Measurements from ENCODE around the gene FAM47E.

The FAM47E gene

GRCh38 chr4:76301775-76302162 is 50.2 kb downstream of the FAM47E start:
- DNase-seq (ENCODE audit: low read depth in 2 of 2) = no peak

GRCh38 chr4:76302826-76303438 is 51.4 kb downstream of the FAM47E start:
- DNase-seq (ENCODE audit: low read depth in 2 of 2) = no peak

DNA sequence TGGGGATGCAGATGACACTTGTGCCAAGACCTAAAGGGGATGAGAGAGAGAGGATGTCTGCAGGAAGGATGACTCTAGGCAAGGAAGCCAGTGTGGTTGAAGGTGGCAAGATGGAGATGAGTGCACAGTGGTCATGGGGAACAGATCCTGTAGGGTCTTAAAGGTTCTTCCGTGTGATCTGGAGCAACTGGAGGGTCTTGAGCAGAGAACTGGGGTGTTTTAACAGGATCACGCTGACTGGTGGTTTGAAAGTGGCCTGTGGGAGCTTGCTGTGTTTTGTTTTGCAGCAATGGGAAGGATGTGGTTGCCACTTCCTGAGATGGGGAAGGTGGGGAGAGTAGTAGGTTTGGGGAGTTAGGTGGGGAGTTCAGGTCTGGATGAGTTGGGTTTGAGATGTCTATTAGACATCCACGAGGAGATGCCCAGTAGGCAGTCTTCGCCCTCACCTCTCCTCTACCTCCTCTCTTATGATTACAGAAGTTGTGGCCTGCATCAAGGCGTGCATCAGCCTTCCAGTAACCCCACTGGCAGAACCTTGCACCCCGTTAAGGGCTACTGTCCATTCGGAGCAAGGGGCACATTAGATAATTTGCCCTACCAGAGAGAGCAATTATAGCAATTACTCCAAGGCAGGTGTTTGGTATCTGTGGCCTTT is 53.6 kb downstream of the FAM47E start:
- DNase-seq (ENCODE audit: low read depth in 2 of 2) = no peak

DNA sequence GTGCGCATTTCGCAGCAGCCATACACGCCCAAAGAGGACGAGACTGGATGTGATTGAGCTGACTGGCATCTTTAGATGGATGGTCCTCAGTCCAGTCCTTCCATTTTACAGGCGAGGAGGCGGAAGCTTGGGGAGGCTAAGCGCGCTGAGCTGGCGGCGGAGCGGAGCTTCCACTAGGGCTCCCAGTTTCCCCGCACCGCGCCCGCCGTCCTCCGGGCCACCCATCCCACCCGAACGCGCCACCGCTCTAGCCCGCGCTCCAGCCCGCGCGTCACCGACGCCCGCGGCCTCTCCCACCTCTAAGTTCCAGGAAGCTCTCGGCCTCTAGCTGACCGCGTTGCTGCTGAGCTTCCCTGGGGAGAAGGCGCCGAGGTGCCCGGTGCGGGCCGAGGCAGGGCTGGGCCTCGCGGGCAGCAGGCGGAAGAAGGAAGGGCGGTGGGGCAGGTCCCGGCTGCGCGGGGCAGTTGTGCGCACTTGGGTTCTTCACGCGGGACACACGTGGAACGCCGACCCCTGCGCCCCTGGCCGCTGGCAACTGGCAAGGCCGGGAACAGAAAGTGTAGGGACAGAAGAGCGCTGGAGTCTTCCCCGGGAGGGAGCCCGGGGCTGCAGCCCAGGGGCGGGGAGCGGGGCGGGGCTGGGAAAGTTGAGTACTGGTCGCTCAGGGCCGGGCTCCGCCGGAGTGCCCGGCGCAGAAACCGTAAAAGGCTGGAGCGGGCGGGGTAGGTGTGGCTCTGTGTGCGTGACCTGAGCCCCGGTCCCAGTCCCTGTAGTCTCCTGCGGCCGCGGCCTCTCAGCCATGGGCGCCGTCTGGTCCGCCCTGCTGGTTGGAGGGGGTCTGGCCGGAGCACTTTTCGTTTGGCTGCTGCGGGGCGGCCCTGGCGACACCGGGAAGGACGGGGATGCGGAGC is 54.7 kb downstream of the FAM47E start, which contains the start of gene STBD1:
Gene STBD1 (plus strand): TSS at position 763 of the 911 bp plus-strand sequence. CDS start 37 bp downstream, at position 800.
- no peak for DNase-seq (ENCODE audit: low read depth in 2 of 2)

DNA sequence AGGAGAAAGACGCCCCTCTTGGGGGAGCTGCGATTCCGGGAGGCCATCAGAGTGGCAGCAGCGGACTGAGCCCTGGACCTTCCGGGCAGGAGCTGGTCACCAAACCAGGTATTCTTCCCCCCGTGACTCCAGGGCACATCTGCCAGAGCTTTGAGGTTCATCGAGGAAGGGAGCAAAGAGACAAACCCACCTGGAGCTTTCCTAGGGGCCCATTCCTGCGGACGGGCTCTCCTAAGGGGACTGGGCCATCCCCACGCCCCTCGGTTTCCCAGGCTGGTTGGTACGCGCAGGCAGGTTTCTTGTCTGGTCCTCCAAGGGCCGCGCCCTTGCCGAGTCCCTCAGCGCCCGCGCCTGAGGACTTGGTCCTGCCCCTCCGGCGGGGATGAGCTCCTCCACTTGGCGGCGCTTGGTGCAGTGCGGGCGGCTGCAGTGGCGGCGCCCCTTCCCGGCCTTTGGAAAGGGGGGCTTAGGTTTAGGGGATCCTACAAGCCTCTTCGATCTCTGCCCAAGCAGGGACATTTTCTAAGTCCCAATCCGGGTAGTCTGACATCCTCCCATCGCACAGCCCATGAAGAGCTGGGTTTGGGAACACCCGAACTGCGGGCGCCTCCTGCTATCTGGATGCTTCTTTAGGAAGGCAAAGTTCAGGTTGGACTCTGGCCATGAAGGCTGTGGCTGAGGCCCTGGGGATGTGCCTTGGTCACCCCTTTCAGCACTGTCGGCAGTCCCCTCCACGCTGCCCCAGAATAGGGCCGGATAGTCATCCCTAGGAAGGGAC is 55.5 kb downstream of the FAM47E start:
- no peak for DNase-seq (ENCODE audit: low read depth in 2 of 2)

- DNase-seq (ENCODE audit: low read depth in 2 of 2) = no peak
Measured at GRCh38 chr4:76307660-76308014, 56.1 kb downstream of the FAM47E start.

DNA sequence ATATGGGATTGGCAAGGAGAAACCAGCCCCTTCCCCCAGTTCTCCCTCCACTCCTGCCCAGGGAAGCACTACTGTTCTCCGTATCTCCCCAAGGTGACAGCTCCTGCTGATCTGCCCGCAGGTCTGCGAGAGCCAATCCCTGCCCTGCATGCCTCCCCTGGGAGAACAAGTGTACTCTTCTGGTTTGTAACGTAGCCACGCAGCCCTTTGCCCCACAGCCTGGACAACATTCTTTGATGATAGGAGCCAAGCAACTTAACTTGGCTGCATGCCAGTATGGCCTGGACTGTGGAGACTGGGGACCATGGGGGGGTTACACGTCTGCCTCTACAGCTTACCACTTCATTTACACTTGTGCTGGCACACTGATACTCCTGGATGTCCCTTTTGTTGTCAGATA is 57.0 kb downstream of the FAM47E start:
- no peak for DNase-seq (ENCODE audit: low read depth in 2 of 2)

- no peak for DNase-seq (ENCODE audit: low read depth in 2 of 2)
Measured at GRCh38 chr4:76309939-76310550, 58.5 kb downstream of the FAM47E start.

DNA sequence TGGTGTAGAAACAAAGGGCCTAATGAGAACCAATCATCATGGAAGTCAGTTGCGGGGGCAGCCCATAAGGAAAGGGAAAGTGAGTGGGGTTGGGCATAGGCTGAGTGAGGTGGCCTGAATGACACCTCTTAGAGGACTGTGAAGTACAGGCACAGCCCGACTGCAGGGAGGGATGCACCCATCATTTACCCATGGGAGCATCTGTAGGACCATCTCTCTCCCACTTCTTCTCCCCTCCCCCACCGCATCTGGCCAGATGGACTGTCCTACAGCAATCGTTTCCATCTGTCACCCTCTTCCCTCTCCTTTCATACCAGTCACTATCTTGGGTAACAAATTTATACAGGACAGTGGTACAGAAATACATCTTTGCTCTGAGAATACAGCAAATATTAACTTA is 59.2 kb downstream of the FAM47E start:
- DNase-seq (ENCODE audit: low read depth in 2 of 2) = no peak

- no peak for DNase-seq (ENCODE audit: low read depth in 2 of 2)
Measured at GRCh38 chr4:76311896-76312331, 60.4 kb downstream of the FAM47E start.

- DNase-seq (ENCODE audit: low read depth in 2 of 2) = no peak
Measured at GRCh38 chr4:76312457-76312856, 60.9 kb downstream of the FAM47E start.

GRCh38 chr4:76313547-76313946 is 62.0 kb downstream of the FAM47E start:
- DNase-seq (ENCODE audit: low read depth in 2 of 2) = no peak

- no peak for DNase-seq (ENCODE audit: low read depth in 2 of 2)
Measured at GRCh38 chr4:76315267-76315918, 63.9 kb downstream of the FAM47E start.

GRCh38 chr4:76316131-76316530 is 64.6 kb downstream of the FAM47E start:
- DNase-seq (ENCODE audit: low read depth in 2 of 2) = no peak

GRCh38 chr4:76322236-76322635 is 70.7 kb downstream of the FAM47E start:
- DNase-seq (ENCODE audit: low read depth in 2 of 2) = no peak

- DNase-seq (ENCODE audit: low read depth in 2 of 2) = no peak
Measured at GRCh38 chr4:76325072-76325471, 73.6 kb downstream of the FAM47E start.

GRCh38 chr4:76326515-76326914 is 75.0 kb downstream of the FAM47E start:
- no peak for DNase-seq (ENCODE audit: low read depth in 2 of 2)

Data from stimulated activated CD8-positive, alpha-beta memory T cell treated with anti-CD3 and anti-CD28 coated beads, Interleukin-2, amount 100 ng/mL, for 1 hour (primary cell).